GM12878 (cell line): Measurements from ENCODE around the gene TOMM22. TPM values are rescaled to one million over a fixed set of nuclear protein-coding genes. Genes with fewer than 3 reads are reported as not detected.

Experiments
- ATAC-seq: fragments of 200-7000 bp; cut with Tn5 transposase; 3 replicates; pipeline ENCODE4 v1.9.1; 2020; ENCODE audit warnings: mild to moderate bottlenecking, moderate library complexity
- BruUV-seq: library from RNA; stranded (reverse); fragments of 400-500 nt; replicated peaks from 2 replicates; lab custom pipeline; 2021; lab: Mats Ljungman, UMichigan
- CTCF ChIA-PET: fragments of 300-600 bp; sonication (Branson Sonifier 250); formaldehyde crosslinking; extraction: SDS; loops from one replicate; lab custom pipeline; 2021; ENCODE audit warnings: inconsistent platforms; lab: Yijun Ruan, JAX
- POLR2A ChIA-PET: fragments of 350-600 bp; formaldehyde crosslinking; extraction: SDS; loops from one replicate; lab custom pipeline; 2021; ENCODE audit warnings: inconsistent platforms; lab: Charles Lee
- RAD21 ChIA-PET: fragments of 300-600 bp; sonication (Branson Sonifier 250); formaldehyde crosslinking; loops from one replicate; lab custom pipeline; 2023; ENCODE audit warnings: antibody characterized with exemption; ENCODE audit not compliant: unreplicated experiment; lab: Charles Lee
- SMC1A ChIA-PET: fragments of 300-600 bp; sonication (Branson Sonifier 250); formaldehyde crosslinking; loops from one replicate; lab custom pipeline; 2023; ENCODE audit not compliant: unreplicated experiment, uncharacterized antibody; lab: Charles Lee
- DNase-seq: peaks from one replicate; pipeline ENCODE4 v3.0.0-alpha.2; 2011; ENCODE audit warnings: low read depth, low spot score
- FAIRE-seq: peaks from 3 replicates; lab custom pipeline; 2011; peaks lifted over from hg19 to GRCh38; lab: Jason Lieb, UNC
- H2AFZ ChIP-seq: 2 replicates; pipeline ENCODE4 v1.6.0; 2011; ENCODE audit warnings: low read depth, low read length, control low read depth; ENCODE audit not compliant: control insufficient read depth
- H3K27ac ChIP-seq: 2 replicates; pipeline ENCODE4 v1.5.1; 2011; ENCODE audit warnings: control low read depth; ENCODE audit not compliant: control insufficient read depth, insufficient read depth
- H3K27me3 ChIP-seq, 2 experiments: replicated peaks in 1 of 2; 2 replicates each; pipeline versions ENCODE4 v1.6.0 to v1.6.1; 2011; ENCODE audit warnings: low read length in 1 of 2; ENCODE audit not compliant: control insufficient read depth in 2 of 2, insufficient read depth in 2 of 2
- H3K36me3 ChIP-seq, 2 experiments: 2 replicates each; pipeline ENCODE4 v1.5.1; 2011; ENCODE audit warnings: low read length in 1 of 2; ENCODE audit not compliant: control insufficient read depth in 2 of 2, insufficient read depth in 2 of 2
- H3K4me1 ChIP-seq: 2 replicates; pipeline ENCODE4 v1.6.1; 2011; ENCODE audit warnings: mild to moderate bottlenecking, low read length, moderate library complexity, mixed read lengths; ENCODE audit not compliant: control insufficient read depth, insufficient read depth
- H3K4me2 ChIP-seq: 2 replicates; pipeline ENCODE4 v1.6.0; 2011; ENCODE audit warnings: control low read depth; ENCODE audit not compliant: control insufficient read depth, insufficient read depth
- H3K4me3 ChIP-seq: fragments of 200-600 bp; sonication (generic); 2 replicates; pipeline ENCODE4 v1.5.1; 2016
- H3K79me2 ChIP-seq: 2 replicates; pipeline ENCODE4 v1.6.0; 2011; ENCODE audit warnings: low read length; ENCODE audit not compliant: control insufficient read depth, insufficient read depth
- H3K9ac ChIP-seq: 2 replicates; pipeline ENCODE4 v1.8.0; 2011; ENCODE audit warnings: low read length, control low read depth, mixed read lengths; ENCODE audit not compliant: control insufficient read depth, insufficient read depth
- H3K9me3 ChIP-seq: replicated peaks from 3 replicates; pipeline ENCODE4 v1.5.1; 2011; ENCODE audit warnings: mild to moderate bottlenecking, low read length; ENCODE audit not compliant: control insufficient read depth, insufficient read depth
- H4K20me1 ChIP-seq: 2 replicates; pipeline ENCODE4 v1.6.0; 2011; ENCODE audit not compliant: control insufficient read depth, insufficient read depth
- CREM ChIP-seq: IDR thresholded peaks from 2 replicates; pipeline ENCODE4 v1.6.1; 2014; ENCODE audit warnings: antibody characterized with exemption, low read depth
- EGR1 ChIP-seq, 2 experiments: IDR thresholded peaks; 1 replicate in 1 of 2; 2 replicates in 1 of 2; pipeline ENCODE4 v1.6.1; 2011 to 2012; ENCODE audit warnings: low read depth in 2 of 2, low read length in 2 of 2, borderline replicate concordance in 1 of 2, mild to moderate bottlenecking in 1 of 2, moderate library complexity in 1 of 2
- HDAC2 ChIP-seq: fragments of 200-600 bp; sonication (generic); IDR thresholded peaks from 2 replicates; pipeline ENCODE4 v1.6.1; 2017
- HDGF ChIP-seq: fragments of 450-650 bp; IDR thresholded peaks from 2 replicates; pipeline ENCODE4 v1.6.1; 2016; ENCODE audit warnings: antibody characterized with exemption
- IKZF1 ChIP-seq: fragments of 450-650 bp; conservative IDR thresholded peaks from 2 replicates; pipeline ENCODE4 v1.6.1; 2017; ENCODE audit warnings: antibody characterized with exemption, mild to moderate bottlenecking
- KLF5 ChIP-seq: fragments of 450-650 bp; IDR thresholded peaks from 2 replicates; pipeline ENCODE4 v1.6.1; 2014; ENCODE audit warnings: mild to moderate bottlenecking; ENCODE audit not compliant: partially characterized antibody
- NBN ChIP-seq: fragments of 450-650 bp; IDR thresholded peaks from 2 replicates; pipeline ENCODE4 v1.6.1; 2016
- NR2F1 ChIP-seq: fragments of 450-650 bp; conservative IDR thresholded peaks from 2 replicates; pipeline ENCODE4 v1.6.1; 2017; ENCODE audit warnings: mild to moderate bottlenecking
- RBBP5 ChIP-seq: fragments of 200-600 bp; sonication (generic); conservative IDR thresholded peaks from 2 replicates; pipeline ENCODE4 v1.6.1; 2016
- SMARCA5 ChIP-seq: fragments of 450-650 bp; IDR thresholded peaks from 2 replicates; pipeline ENCODE4 v1.6.1; 2017; ENCODE audit warnings: mild to moderate bottlenecking
- SMC3 ChIP-seq: IDR thresholded peaks from 2 replicates; pipeline ENCODE4 v1.6.1; 2011; ENCODE audit warnings: low read length, improper control_type of control experiment, borderline replicate concordance
- SUZ12 ChIP-seq: fragments of 200-600 bp; sonication (generic); IDR thresholded peaks from one replicate; pipeline ENCODE4 v1.6.1; 2018; ENCODE audit warnings: antibody characterized with exemption, mild to moderate bottlenecking; ENCODE audit not compliant: unreplicated experiment
- TCF12 ChIP-seq: IDR thresholded peaks from 2 replicates; pipeline ENCODE4 v1.6.1; 2011; ENCODE audit warnings: low read depth, mild to moderate bottlenecking, low read length
- ZBED1 ChIP-seq: IDR thresholded peaks from 2 replicates; pipeline ENCODE4 v1.6.1; 2016; ENCODE audit warnings: borderline replicate concordance
- ZZZ3 ChIP-seq: IDR thresholded peaks from 2 replicates; pipeline ENCODE4 v1.6.1; 2011; ENCODE audit warnings: low read depth; ENCODE audit not compliant: control insufficient read depth, insufficient read length
- WGBS: methylation state at CpG from one replicate; pipeline ENCODE4 v1.1.6; 2016; ENCODE audit warnings: low lambda C conversion rate; ENCODE audit not compliant: insufficient replicate concordance, insufficient coverage; ENCODE audit errors: missing lambda C conversion rate; 5-methylcytosine and 5-hydroxymethylcytosine counted together
- in situ Hi-C: fragments of 300-500 bp; cut with MboI; formaldehyde crosslinking; loops from 9 replicates; pipeline ENCODE4 v1.14.3; 2018; ENCODE audit warnings: mixed read lengths
- intact Hi-C: fragments of 100-400 bp; cut with micrococcal nuclease; formaldehyde crosslinking; loops from one replicate; pipeline ENCODE4 v1.14.2; 2022; ENCODE audit not compliant: unreplicated experiment
- polyA plus RNA-seq, 11 experiments: library from polyadenylated mRNA; depleted of rRNA in 4 of 11; unstranded in 6 of 11; stranded (reverse) in 5 of 11; fragments of >200 nt; fragmentation: Nextera tagmentation in 4 of 11; fragmentation: Illumina TruSeq in 1 of 11; extraction: Ambion mirVana in 4 of 11; extraction: Trizol in 1 of 11; gene quantifications; 1 replicate in 1 of 11; 2 replicates in 10 of 11; pipeline versions ENCODE4 v1.2.1 to v1.2.3, GENCODE V29; 2011 to 2016; ENCODE audit warnings: inconsistent platforms in 2 of 11, missing spikeins in 2 of 11, low read depth in 1 of 11
- total RNA-seq, 4 experiments: library from RNA; depleted of rRNA in 3 of 4; stranded (reverse); fragments of >200 nt in 3 of 4; fragmentation: Illumina TruSeq in 1 of 4; extraction: Trizol in 1 of 4; gene quantifications; 2 replicates each; pipeline versions ENCODE4 v1.2.1 to v1.2.3, GENCODE V29; 2013 to 2021
- TF ChIP-seq, protein P1 (sequence below): fragments of 150-350 bp; IDR thresholded peaks from 2 replicates; pipeline ENCODE4 v1.6.1; 2016; ENCODE audit warnings: low read depth, low read length
- TF ChIP-seq, protein P2 (sequence below): IDR thresholded peaks from 2 replicates; pipeline ENCODE4 v1.6.1; 2012; ENCODE audit warnings: low read depth, low read length, improper control_type of control experiment
- TF ChIP-seq, protein P3 (sequence below): fragments of 450-650 bp; formaldehyde crosslinking; IDR thresholded peaks from 2 replicates; pipeline ENCODE4 v1.5.0; 2022; ENCODE audit warnings: mild to moderate bottlenecking, missing genetic modification characterization

TOMM22 gene
- total and polyA plus RNA-seq, 10 of the 15 experiments (the other 5 are each of a cell fraction or from before 2014, with no cell fraction given), result 37.6 to 197 (median 94.9) TPM

DNA sequence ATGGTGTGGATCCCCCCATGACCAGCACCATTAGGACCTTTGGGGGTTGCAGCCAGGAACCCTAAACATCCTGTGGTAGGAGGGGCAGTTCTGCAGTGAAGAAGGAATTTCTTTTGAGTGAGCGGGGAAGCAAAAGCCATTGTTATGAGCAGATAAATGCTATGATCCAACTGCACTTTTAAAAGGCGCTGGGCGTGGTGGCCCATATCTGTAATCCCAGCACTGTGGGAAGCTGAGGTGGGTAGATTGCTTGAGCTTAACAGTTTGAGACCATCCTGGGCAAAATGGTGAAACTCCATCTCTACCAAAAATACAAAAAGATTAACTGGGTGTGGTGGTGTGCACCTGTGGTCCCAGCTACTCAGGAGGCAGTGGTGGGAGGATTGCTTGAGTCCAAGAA is 5.9 kb upstream of the TOMM22 start:
- RAD21 ChIA-PET, result no interaction called here
- no TSS peak for BruUV-seq
- CTCF ChIA-PET, result no interaction called here
- intact Hi-C loops, result no loop called here
- H2AFZ ChIP-seq, result no peak overlapping the region
- no peaks in the 10 kb centered on the region for H4K20me1 ChIP-seq
- H3K27me3 ChIP-seq, result no peaks in the 10 kb centered on the region
- no peaks in the 10 kb centered on the region for H3K9me3 ChIP-seq
- WGBS, result 98% methylated on average over 3 of the region's 3 CpGs
- H3K4me2 ChIP-seq, result no peak overlapping the region
- in situ Hi-C loops, result no loop called here
- TF ChIP-seq HDAC2 (no peak), EGR1 (IDR thresholded peaks at IDR 0.05; ENCODE audit: borderline replicate concordance in 1 of 2, low read depth in 2 of 2, low read length in 2 of 2) (no peak), KLF5 (no peak), CREM (no peak), HDGF (no peak), ZBED1 (no peak), NR2F1 (no peak), RBBP5 (no peak), TCF12 (no peak), SMARCA5 (no peak), SUZ12 (no peak), IKZF1 (no peak), ZZZ3 (no peak), SMC3 (no peak), NBN (no peak)
- TF ChIP-seq, protein P1, sequence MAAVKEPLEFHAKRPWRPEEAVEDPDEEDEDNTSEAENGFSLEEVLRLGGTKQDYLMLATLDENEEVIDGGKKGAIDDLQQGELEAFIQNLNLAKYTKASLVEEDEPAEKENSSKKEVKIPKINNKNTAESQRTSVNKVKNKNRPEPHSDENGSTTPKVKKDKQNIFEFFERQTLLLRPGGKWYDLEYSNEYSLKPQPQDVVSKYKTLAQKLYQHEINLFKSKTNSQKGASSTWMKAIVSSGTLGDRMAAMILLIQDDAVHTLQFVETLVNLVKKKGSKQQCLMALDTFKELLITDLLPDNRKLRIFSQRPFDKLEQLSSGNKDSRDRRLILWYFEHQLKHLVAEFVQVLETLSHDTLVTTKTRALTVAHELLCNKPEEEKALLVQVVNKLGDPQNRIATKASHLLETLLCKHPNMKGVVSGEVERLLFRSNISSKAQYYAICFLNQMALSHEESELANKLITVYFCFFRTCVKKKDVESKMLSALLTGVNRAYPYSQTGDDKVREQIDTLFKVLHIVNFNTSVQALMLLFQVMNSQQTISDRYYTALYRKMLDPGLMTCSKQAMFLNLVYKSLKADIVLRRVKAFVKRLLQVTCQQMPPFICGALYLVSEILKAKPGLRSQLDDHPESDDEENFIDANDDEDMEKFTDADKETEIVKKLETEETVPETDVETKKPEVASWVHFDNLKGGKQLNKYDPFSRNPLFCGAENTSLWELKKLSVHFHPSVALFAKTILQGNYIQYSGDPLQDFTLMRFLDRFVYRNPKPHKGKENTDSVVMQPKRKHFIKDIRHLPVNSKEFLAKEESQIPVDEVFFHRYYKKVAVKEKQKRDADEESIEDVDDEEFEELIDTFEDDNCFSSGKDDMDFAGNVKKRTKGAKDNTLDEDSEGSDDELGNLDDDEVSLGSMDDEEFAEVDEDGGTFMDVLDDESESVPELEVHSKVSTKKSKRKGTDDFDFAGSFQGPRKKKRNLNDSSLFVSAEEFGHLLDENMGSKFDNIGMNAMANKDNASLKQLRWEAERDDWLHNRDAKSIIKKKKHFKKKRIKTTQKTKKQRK, result no peak
- TF ChIP-seq, protein P2, sequence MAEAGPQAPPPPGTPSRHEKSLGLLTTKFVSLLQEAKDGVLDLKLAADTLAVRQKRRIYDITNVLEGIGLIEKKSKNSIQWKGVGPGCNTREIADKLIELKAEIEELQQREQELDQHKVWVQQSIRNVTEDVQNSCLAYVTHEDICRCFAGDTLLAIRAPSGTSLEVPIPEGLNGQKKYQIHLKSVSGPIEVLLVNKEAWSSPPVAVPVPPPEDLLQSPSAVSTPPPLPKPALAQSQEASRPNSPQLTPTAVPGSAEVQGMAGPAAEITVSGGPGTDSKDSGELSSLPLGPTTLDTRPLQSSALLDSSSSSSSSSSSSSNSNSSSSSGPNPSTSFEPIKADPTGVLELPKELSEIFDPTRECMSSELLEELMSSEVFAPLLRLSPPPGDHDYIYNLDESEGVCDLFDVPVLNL, result no peak
- TF ChIP-seq, protein P3, sequence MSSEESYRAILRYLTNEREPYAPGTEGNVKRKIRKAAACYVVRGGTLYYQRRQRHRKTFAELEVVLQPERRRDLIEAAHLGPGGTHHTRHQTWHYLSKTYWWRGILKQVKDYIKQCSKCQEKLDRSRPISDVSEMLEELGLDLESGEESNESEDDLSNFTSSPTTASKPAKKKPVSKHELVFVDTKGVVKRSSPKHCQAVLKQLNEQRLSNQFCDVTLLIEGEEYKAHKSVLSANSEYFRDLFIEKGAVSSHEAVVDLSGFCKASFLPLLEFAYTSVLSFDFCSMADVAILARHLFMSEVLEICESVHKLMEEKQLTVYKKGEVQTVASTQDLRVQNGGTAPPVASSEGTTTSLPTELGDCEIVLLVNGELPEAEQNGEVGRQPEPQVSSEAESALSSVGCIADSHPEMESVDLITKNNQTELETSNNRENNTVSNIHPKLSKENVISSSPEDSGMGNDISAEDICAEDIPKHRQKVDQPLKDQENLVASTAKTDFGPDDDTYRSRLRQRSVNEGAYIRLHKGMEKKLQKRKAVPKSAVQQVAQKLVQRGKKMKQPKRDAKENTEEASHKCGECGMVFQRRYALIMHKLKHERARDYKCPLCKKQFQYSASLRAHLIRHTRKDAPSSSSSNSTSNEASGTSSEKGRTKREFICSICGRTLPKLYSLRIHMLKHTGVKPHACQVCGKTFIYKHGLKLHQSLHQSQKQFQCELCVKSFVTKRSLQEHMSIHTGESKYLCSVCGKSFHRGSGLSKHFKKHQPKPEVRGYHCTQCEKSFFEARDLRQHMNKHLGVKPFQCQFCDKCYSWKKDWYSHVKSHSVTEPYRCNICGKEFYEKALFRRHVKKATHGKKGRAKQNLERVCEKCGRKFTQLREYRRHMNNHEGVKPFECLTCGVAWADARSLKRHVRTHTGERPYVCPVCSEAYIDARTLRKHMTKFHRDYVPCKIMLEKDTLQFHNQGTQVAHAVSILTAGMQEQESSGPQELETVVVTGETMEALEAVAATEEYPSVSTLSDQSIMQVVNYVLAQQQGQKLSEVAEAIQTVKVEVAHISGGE, result no peak
- DNase-seq, result no peak
- SMC1A ChIA-PET, result no interaction called here
- no peak overlapping the region for H3K4me3 ChIP-seq
- ATAC-seq, result no peak
- H3K4me1 ChIP-seq, result no peaks in the 10 kb centered on the region
- no peak overlapping the region for H3K9ac ChIP-seq
- no peaks in the 10 kb centered on the region for H3K79me2 ChIP-seq
- no peak for FAIRE-seq
- H3K27ac ChIP-seq, result no peak overlapping the region
- POLR2A ChIA-PET, result no interaction called here
- no peaks in the 10 kb centered on the region; a peak in 1 of 4 replicates for H3K36me3 ChIP-seq
